PC-9 (cell line): ENCODE data around the gene PRDM10. TPM values are rescaled to one million over a fixed set of nuclear protein-coding genes. Genes with fewer than 3 reads are reported as not detected.

Source experiments
- BruUV-seq: library from RNA; stranded (reverse); fragments of 400-500 nt; replicated peaks from 2 replicates; lab custom pipeline; 2021; lab: Mats Ljungman, UMichigan
- CTCF ChIA-PET: fragments of 300-600 bp; sonication (Branson Sonifier 250); formaldehyde crosslinking; loops from one replicate; lab custom pipeline; 2022; ENCODE audit warnings: antibody characterized with exemption; lab: Charles Lee
- POLR2A ChIA-PET: fragments of 300-600 bp; sonication (Branson Sonifier 250); formaldehyde crosslinking; loops from one replicate; lab custom pipeline; 2022; ENCODE audit warnings: antibody characterized with exemption; ENCODE audit not compliant: unreplicated experiment; lab: Charles Lee
- DNase-seq, 2 experiments: peaks; one replicate each; pipeline versions ENCODE4 v3.0.0 to v3.0.0-alpha.2; 2015 to 2022; ENCODE audit warnings: mixed read lengths in 1 of 2
- H2AFZ ChIP-seq: fragments of 200-600 bp; sonication (generic); 2 replicates; pipeline ENCODE4 v1.8.1; 2017; ENCODE audit warnings: antibody characterized with exemption
- H3F3A ChIP-seq: fragments of 200-600 bp; sonication (generic); 2 replicates; pipeline ENCODE4 v1.8.1; 2017; ENCODE audit warnings: antibody characterized with exemption, mild to moderate bottlenecking, low read depth; ENCODE audit not compliant: insufficient read depth
- H3K27ac ChIP-seq: fragments of 200-600 bp; sonication (generic); 2 replicates; pipeline ENCODE4 v1.6.1; 2016; ENCODE audit warnings: mixed run types
- H3K27me3 ChIP-seq: fragments of 200-600 bp; sonication (generic); 2 replicates; pipeline ENCODE4 v1.6.1; 2016; ENCODE audit warnings: low read depth, mixed run types; ENCODE audit not compliant: insufficient read depth
- H3K36me3 ChIP-seq: fragments of 200-600 bp; sonication (generic); 2 replicates; pipeline ENCODE4 v1.6.1; 2016; ENCODE audit warnings: low read depth, mixed run types
- H3K4me1 ChIP-seq: fragments of 200-600 bp; sonication (generic); replicated peaks from 2 replicates; pipeline ENCODE4 v1.6.1; 2016; ENCODE audit warnings: mixed run types; ENCODE audit not compliant: insufficient read depth
- H3K4me2 ChIP-seq: fragments of 200-600 bp; sonication (generic); 2 replicates; pipeline ENCODE4 v1.6.1; 2017; ENCODE audit warnings: mixed run types
- H3K4me3 ChIP-seq: fragments of 200-600 bp; sonication (generic); 2 replicates; pipeline ENCODE4 v1.6.1; 2016; ENCODE audit warnings: mixed run types
- H3K79me2 ChIP-seq: fragments of 200-600 bp; sonication (generic); 2 replicates; pipeline ENCODE4 v1.6.1; 2017; ENCODE audit warnings: low read depth, mixed run types
- H3K9me2 ChIP-seq: fragments of 200-600 bp; sonication (generic); 2 replicates; pipeline ENCODE4 v1.8.1; 2017; ENCODE audit warnings: mild to moderate bottlenecking; ENCODE audit not compliant: insufficient read depth
- H3K9me3 ChIP-seq: fragments of 200-600 bp; sonication (generic); 2 replicates; pipeline ENCODE4 v1.8.1; 2016; ENCODE audit warnings: low read depth; ENCODE audit not compliant: insufficient read depth
- H4K20me1 ChIP-seq: fragments of 200-600 bp; sonication (generic); 2 replicates; pipeline ENCODE4 v1.8.1; 2017; ENCODE audit not compliant: insufficient read depth
- EZH2 ChIP-seq: fragments of 200-600 bp; sonication (generic); IDR thresholded peaks from 2 replicates; pipeline ENCODE4 v1.8.0; 2017; ENCODE audit warnings: antibody characterized with exemption, low read depth
- intact Hi-C: fragments of 100-400 bp; cut with micrococcal nuclease; formaldehyde crosslinking; loops from one replicate; pipeline ENCODE4 v1.10.0; 2022; ENCODE audit not compliant: unreplicated experiment
- total RNA-seq: library from RNA; stranded (reverse); gene quantifications from 2 replicates; pipeline ENCODE4 v1.2.3, GENCODE V29; 2021
- TF ChIP-seq, protein P1 (sequence below): fragments of 200-600 bp; sonication (generic); conservative IDR thresholded peaks from 2 replicates; pipeline ENCODE4 v1.6.1; 2017; ENCODE audit warnings: mixed run types, antibody characterized with exemption, mild to moderate bottlenecking, moderate library complexity

Gene PRDM10
- total RNA-seq, 1 experiment from 2014 or later, result 14.6 TPM

GRCh38 chr11:130000552-130001176 lies 2.0 kb downstream of the PRDM10 start:
- CTCF ChIA-PET, result no interaction called here
- DNase-seq, result no peak
- Histone ChIP-seq H3K4me1 (peaks cover 30% of the 10 kb centered on the region), H3K9me3 (no peaks in the 10 kb centered on the region), H3K9me2 (no peaks in the 10 kb centered on the region), H3K27me3 (no peaks in the 10 kb centered on the region), H2AFZ (no peak overlapping the region), H4K20me1 (no peaks in the 10 kb centered on the region), H3K4me2 (peak overlapping the region; percentile 94), H3K79me2 (peaks cover 66% of the 10 kb centered on the region), H3K4me3 (peak overlapping the region; percentile 75), H3K27ac (peak overlapping the region; percentile 99), H3K36me3 (0 out of 2 replicates have a peak, but pooled peaks cover 12% of the 10 kb centered on the region), H3F3A (peaks cover 41% of the 10 kb centered on the region)
- TF ChIP-seq, protein P1, sequence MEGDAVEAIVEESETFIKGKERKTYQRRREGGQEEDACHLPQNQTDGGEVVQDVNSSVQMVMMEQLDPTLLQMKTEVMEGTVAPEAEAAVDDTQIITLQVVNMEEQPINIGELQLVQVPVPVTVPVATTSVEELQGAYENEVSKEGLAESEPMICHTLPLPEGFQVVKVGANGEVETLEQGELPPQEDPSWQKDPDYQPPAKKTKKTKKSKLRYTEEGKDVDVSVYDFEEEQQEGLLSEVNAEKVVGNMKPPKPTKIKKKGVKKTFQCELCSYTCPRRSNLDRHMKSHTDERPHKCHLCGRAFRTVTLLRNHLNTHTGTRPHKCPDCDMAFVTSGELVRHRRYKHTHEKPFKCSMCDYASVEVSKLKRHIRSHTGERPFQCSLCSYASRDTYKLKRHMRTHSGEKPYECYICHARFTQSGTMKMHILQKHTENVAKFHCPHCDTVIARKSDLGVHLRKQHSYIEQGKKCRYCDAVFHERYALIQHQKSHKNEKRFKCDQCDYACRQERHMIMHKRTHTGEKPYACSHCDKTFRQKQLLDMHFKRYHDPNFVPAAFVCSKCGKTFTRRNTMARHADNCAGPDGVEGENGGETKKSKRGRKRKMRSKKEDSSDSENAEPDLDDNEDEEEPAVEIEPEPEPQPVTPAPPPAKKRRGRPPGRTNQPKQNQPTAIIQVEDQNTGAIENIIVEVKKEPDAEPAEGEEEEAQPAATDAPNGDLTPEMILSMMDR, result no peak
- no peak for TF ChIP-seq EZH2
- POLR2A ChIA-PET, result no interaction called here
- intact Hi-C loops, result no loop called here
- TSS peak; percentile 43 for BruUV-seq

DNA sequence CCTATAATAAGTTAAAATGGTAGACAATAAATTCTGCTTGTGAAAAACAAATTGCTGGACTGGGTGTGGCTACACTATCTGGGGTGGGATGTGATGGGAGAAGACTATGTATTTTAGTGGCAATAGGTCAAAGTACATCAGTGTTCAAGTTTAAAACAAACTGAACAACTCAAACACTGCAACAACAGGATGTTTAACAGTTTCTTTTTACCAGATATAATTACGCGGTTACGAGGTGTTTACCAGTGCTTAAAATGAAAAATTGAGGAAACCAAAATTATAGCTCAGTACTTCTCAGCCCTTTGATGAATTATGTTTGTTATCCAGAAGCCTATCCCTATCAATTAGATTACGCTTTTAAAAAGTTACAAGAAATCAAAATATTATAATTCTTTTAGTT lies 3.2 kb downstream of the PRDM10 start:
- Histone ChIP-seq H3K9me3 (no peaks in the 10 kb centered on the region), H3K27me3 (no peaks in the 10 kb centered on the region), H3K4me2 (no peak overlapping the region), H2AFZ (no peak overlapping the region), H3K9me2 (no peaks in the 10 kb centered on the region), H3F3A (peaks cover 30% of the 10 kb centered on the region), H3K4me1 (peaks cover 20% of the 10 kb centered on the region), H3K36me3 (0 out of 2 replicates have a peak, but pooled peaks cover 12% of the 10 kb centered on the region), H3K79me2 (peaks cover 68% of the 10 kb centered on the region), H4K20me1 (no peaks in the 10 kb centered on the region), H3K4me3 (no peak overlapping the region), H3K27ac (no peak overlapping the region)
- POLR2A ChIA-PET, result no interaction called here
- no peak for TF ChIP-seq EZH2
- TF ChIP-seq, protein P1, result no peak
- no TSS peak for BruUV-seq
- CTCF ChIA-PET, result no interaction called here
- intact Hi-C loops, result no loop called here
- DNase-seq, result no peak

DNA sequence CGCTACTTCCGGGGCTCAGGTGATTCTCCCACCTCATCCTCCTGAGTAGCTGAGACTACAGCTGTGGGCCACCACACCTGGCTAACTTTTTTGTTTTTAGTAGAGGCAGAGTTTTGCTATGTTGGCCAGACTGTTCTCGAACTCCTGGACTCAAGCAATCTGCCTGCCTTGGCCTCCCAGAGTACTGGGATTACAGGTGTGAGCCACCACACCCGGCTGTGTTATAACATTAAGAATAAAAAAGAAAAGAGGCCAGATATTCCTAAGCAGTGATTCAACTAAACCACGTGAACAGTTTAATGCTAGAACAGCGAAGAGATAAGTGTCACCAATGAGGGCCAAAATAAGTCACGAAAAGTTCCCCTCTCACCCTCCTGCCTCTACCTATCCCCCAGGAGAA lies 3.7 kb downstream of the PRDM10 start:
- H3K9me2 ChIP-seq, result no peaks in the 10 kb centered on the region
- H3K4me3 ChIP-seq, result no peak overlapping the region
- intact Hi-C loops, result no loop called here
- H3K9me3 ChIP-seq, result no peaks in the 10 kb centered on the region
- no TSS peak for BruUV-seq
- H2AFZ ChIP-seq, result no peak overlapping the region
- H3K79me2 ChIP-seq, result peaks cover 67% of the 10 kb centered on the region
- no peak for DNase-seq
- no peaks in the 10 kb centered on the region for H4K20me1 ChIP-seq
- ChIA-PET POLR2A (no interaction called here), CTCF (no interaction called here)
- H3K4me2 ChIP-seq, result no peak overlapping the region
- H3K27ac ChIP-seq, result no peak overlapping the region
- H3K4me1 ChIP-seq, result peaks cover 15% of the 10 kb centered on the region
- H3K36me3 ChIP-seq, result 0 out of 2 replicates have a peak, but pooled peaks cover 12% of the 10 kb centered on the region
- H3K27me3 ChIP-seq, result no peaks in the 10 kb centered on the region
- TF ChIP-seq, protein P1, result no peak
- TF ChIP-seq EZH2, result no peak
- H3F3A ChIP-seq, result peaks cover 25% of the 10 kb centered on the region
